ENCODE results near the gene SCRG1.

Gene SCRG1

DNA sequence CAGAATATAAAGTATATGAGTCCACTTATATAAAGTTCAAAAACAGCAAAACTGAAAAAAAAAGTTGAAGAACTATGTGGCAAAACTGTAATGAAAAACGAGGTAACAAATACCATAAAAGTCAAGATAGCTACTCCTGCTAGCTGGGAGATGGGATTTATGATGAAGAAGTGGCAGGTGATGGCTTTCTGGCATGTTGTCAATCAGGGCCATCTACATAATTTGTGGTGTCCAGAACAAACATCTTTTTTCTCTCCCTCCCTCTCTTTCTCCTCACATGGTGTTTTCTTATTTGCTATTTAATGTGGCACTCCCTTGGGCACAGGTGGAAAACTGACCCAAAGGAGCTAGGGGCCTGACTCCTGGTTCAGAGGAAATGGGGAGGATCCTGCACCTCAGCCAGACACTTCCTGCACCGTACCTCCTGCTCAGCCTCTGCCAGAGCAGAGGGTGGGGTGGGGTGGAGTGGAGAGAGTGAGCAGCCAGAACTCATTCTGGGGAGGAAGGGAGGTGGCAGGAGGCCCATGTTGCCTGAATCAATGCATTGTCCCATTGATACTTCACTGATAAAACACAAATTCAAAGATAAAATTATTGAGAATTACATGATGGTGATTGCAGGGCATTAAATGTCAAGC is 33.4 kb downstream of the SCRG1 start:
- no peak for DNase-seq (ENCODE audit: low read depth in 4 of 4, low spot score in 1 of 4)

DNA sequence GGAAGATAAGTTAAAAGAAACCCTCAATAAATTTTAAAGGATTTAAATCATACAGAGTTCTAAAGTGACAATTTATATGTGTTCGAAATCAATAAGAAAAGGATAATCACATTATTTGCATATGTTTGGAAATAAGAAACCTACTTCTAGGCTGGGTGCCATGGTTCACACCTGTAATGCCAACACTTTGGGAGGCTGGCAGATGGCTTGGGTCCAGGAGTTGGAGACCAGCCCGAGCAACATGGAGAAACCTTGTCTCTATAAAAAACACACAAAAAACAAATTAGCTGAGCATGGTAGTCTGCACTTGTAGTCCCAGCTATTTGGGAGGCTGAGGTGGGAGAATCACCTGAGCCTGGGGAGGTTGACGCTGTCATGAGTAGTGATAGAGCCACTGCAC is 36.2 kb downstream of the SCRG1 start:
- no peak for DNase-seq (ENCODE audit: low read depth in 4 of 4, low spot score in 1 of 4)

DNA sequence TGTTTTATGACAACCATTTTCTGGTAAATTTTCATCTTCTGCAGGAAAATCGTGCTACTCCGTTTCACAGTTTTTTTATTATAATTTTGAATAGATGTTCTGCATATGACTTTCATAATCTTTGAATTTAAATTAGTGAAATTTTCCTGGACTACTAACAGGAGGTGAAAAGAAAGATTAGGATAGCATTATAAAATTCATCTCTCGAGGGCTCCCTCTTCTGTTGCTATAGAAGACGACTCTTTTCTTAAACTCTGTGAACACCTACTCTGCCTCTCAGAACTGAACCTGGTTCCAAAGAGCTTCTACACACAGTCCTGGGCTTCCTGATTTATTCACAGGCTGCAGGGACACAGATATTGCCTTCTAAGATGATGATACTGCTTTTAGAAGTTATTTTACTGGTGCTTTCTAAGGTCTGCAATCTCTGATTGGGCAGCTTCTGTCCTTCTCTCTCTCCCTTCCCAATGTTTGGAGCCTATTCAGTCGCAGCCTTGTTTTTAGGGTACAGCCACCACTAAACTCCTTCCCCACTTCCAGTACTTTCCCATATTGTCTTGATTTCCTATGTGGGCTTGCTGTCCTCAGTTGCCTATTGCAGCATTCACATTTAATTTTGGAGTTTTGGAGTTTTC is 38.2 kb downstream of the SCRG1 start:
- no peak for DNase-seq (ENCODE audit: low read depth in 4 of 4, low spot score in 1 of 4)

DNA sequence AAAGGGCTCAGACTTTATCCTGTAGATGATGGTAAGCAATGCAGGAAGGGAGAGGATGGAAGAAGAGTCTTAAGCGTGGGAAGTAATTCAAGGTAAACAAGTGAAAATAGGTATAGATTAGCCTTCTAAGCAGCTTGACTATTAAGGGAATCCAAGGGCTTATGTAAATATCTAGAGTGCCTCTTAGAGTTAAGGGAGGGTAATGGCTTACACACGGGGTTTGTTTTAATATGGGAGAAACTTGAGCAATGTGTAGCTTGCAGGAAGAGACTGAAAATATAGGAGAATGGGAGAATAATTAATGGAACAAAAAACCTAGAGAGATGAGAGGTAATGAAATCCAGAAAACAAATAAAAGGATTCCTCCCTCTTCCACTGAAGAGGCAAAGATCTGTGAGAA is 41.0 kb downstream of the SCRG1 start:
- DNase-seq (ENCODE audit: low read depth in 4 of 4, low spot score in 1 of 4), result no peak

DNA sequence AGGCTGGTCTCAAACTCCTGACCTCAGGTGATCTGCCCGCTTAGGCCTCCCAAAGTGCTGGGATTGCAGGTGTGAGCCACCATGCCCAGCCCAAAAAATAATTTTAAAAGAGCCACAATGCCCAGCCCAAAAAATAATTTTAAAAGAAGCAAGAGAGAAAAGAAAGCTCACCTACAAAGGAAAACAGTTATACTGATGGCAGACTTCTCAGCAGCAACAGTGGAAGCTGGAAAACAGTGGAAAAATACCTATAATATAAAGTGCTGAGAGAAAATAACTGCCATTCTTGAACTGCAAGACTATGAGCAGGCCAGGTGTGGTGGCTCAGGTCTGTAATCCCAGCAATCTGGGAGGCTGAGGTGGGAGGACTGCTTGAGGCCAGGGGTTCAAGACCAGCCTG is 51.4 kb downstream of the SCRG1 start:
- no peak for DNase-seq (ENCODE audit: low read depth in 4 of 4, low spot score in 1 of 4)

DNA sequence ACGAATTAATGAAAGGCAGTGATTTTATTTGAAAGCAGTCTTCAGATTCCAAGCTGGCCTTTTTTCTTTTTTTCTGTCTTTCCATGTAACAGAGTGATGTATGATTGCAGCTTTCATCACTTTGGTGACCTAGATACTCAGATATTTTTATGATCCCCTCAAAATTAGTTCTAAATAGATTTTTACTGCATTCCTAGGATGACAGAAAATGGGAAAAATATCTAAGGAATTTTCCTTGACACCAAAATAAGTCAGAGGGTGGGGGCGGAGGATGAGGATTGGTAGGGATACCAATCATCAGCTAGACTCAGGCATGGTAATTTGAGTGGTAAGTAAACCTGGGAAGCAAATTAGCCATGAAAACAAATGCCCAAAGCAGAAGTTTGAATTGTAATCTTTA is 52.8 kb downstream of the SCRG1 start:
- no peak for DNase-seq (ENCODE audit: low read depth in 4 of 4, low spot score in 1 of 4)

DNA sequence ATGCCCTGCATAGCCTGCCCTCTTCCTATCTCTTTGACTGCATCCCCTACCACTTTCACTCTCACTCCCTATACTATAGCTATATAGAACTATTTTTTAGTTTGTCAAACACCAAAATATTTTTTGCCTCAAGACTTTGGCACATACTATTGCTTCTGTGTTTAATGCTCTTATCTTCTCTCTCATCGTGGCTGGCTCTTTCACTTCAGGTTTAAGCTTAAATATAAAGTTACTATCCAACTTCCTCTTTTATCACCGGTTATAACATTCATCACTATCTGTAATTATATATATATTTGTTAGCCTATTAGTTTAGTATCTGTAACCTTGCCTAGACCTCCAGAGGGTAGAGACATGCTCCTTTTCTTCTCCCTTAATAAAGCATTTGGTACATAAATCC is 53.3 kb downstream of the SCRG1 start:
- no peak for DNase-seq (ENCODE audit: low read depth in 4 of 4, low spot score in 1 of 4)

DNA sequence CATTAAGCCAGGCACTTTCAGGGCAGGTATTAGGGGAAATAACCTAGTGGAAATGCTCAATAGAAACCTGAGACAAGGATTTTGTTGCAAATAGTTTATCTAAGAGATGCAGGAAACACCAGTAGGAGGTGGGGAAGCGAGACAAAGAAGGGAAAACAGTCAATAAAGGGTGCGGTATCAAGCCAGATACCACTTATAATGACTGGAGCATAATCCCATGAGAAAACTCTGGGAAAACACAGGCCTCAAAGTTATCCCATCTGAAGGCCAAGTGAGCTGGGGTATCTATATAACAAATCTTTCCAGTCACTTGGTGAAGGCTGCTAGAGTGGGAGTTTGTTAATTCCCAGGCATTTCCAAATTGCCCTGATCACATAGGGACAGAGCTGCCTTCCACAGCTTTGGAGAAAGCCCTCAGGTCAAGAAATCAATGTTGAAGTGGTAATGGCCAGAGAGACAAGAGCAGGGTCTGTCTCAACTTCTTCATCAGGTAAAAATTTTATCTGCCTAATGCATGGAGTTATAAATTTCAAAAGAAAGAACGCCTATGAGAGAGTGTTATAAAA is 55.0 kb downstream of the SCRG1 start:
- no peak for DNase-seq (ENCODE audit: low read depth in 4 of 4, low spot score in 1 of 4)

DNA sequence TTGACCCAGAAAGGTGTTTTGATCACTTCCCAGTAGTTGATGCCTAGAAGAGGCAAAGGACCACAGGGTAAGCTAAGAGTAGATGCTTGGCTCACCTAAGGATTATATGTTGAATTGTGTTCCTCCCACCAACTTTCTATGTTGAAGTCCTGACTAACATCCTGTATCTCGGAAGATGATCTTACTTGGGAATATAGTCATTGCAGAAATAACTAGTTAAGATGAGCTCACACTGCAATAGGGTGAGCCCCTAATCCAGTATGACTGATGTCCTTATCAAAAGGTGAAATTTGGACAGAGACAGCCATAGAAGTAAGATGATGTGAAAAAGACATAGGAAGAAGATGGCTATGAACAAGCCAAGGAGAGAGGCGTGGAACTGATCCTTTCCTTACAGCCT is 61.5 kb downstream of the SCRG1 start:
- DNase-seq (ENCODE audit: low read depth in 4 of 4, low spot score in 1 of 4), result no peak

DNA sequence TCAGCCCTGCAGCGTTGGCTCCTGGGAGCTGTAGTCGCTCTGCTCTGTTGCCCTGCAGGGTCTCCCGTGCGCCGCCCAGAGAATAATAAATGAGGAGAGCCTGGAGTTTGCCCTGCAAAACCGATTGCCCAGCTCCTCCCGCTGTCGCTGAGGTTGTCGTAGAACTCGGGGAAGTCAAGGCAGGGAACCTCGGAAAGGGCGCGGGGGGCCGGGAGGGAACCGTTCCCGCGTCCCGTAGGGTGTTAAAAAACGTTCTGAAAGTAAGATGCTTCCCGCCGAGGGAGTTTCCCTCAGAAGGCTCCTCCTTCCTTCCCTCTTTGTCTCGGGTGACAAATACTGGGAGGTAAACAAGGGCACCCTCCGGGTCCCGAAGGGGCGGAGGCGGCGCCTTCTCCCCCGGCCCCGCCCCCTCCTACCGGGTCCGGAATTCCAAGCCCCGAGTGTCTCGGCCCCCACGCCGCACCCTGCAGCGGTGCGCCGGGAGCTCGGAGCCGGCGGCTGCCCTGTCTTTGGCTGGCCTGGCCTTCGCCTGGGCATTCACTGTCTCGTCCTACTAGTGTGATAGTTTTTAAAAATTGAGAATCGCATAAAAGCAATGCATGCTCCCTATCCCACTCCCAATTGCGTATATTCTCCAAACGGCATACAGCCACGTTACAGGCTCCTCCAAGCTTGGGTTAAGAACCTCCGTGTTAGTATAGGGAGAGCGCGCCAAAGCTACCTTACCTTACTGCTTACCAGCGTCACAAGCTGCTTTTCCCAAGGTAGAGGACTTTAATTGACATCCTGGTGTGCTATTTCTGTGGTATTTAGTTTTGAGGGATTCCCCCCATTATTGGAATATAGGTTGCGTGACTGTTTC is 63.8 kb downstream of the SCRG1 start:
- peak in 2 of 4 experiments; percentile 5 to 41 for DNase-seq (ENCODE audit: low read depth in 4 of 4, low spot score in 1 of 4)
